WTC11 (cell line): ENCODE measurements around the gene KNDC1. TPM values are rescaled to one million over a fixed set of nuclear protein-coding genes. Genes with fewer than 3 reads are reported as not detected.

Experiments
- ATAC-seq: fragments of 200-7000 bp; cut with Tn5 transposase; 2 replicates; pipeline ENCODE4 v1.10.0; 2021; ENCODE audit warnings: mild to moderate bottlenecking, moderate library complexity
- CTCF ChIA-PET: fragments of 300-600 bp; sonication (Branson Sonifier 250); formaldehyde crosslinking; loops from one replicate; lab custom pipeline; 2021; ENCODE audit warnings: antibody characterized with exemption; lab: Charles Lee
- POLR2A ChIA-PET: fragments of 350-600 bp; sonication (Branson Sonifier 250); formaldehyde crosslinking; loops from one replicate; lab custom pipeline; 2021; ENCODE audit warnings: antibody characterized with exemption; lab: Charles Lee
- DNase-seq: peaks from one replicate; pipeline ENCODE4 v3.0.0; 2021; ENCODE audit warnings: low spot score
- H3K27ac Mint-ChIP-seq: 2 replicates; pipeline ENCODE4 v1.8.0; 2021; ENCODE audit warnings: mixed read lengths
- H3K27me3 Mint-ChIP-seq: 2 replicates; pipeline ENCODE4 v1.8.0; 2021; ENCODE audit warnings: low read depth, mild to moderate bottlenecking, moderate library complexity, mixed read lengths
- H3K36me3 Mint-ChIP-seq: 2 replicates; pipeline ENCODE4 v1.8.0; 2021; ENCODE audit warnings: mixed read lengths
- H3K4me1 Mint-ChIP-seq: 2 replicates; pipeline ENCODE4 v1.8.0; 2022; ENCODE audit warnings: mixed read lengths
- H3K4me3 Mint-ChIP-seq: 2 replicates; pipeline ENCODE4 v1.8.0; 2021; ENCODE audit warnings: mild to moderate bottlenecking, moderate library complexity, mixed read lengths
- H3K9me3 Mint-ChIP-seq: 2 replicates; pipeline ENCODE4 v1.8.0; 2021; ENCODE audit warnings: mixed read lengths
- ATF3 ChIP-seq: sonication (generic); formaldehyde crosslinking; conservative IDR thresholded peaks from 2 replicates; pipeline ENCODE4 v1.8.1; 2022; ENCODE audit warnings: mild to moderate bottlenecking, missing genetic modification reagents
- ATF6 ChIP-seq: sonication (generic); formaldehyde crosslinking; IDR thresholded peaks from 2 replicates; pipeline ENCODE4 v1.8.1; 2023; ENCODE audit warnings: mild to moderate bottlenecking, missing genetic modification reagents
- CDX4 ChIP-seq: fragments of 250-450 bp; sonication (Bioruptor Pico); IDR thresholded peaks from 2 replicates; pipeline ENCODE4 v1.9.0; 2021; ENCODE audit warnings: moderate library complexity, mild to moderate bottlenecking, inconsistent platforms, borderline replicate concordance
- E2F5 ChIP-seq: sonication (generic); formaldehyde crosslinking; IDR thresholded peaks from 2 replicates; pipeline ENCODE4 v1.8.1; 2022; ENCODE audit warnings: mild to moderate bottlenecking, moderate library complexity, missing genetic modification reagents
- ELF4 ChIP-seq: sonication (generic); formaldehyde crosslinking; IDR thresholded peaks from 2 replicates; pipeline ENCODE4 v1.8.1; 2022; ENCODE audit warnings: low read depth, mild to moderate bottlenecking, moderate library complexity, missing genetic modification reagents
- ERG ChIP-seq: fragments of 250-450 bp; sonication (Bioruptor Pico); IDR thresholded peaks from 2 replicates; pipeline ENCODE4 v1.8.0; 2021; ENCODE audit warnings: mild to moderate bottlenecking
- FOXP1 ChIP-seq: sonication (generic); formaldehyde crosslinking; IDR thresholded peaks from 2 replicates; pipeline ENCODE4 v1.8.0; 2022; ENCODE audit warnings: missing genetic modification reagents, mild to moderate bottlenecking, moderate library complexity, borderline replicate concordance
- IRF1 ChIP-seq: sonication (generic); formaldehyde crosslinking; IDR thresholded peaks from 2 replicates; pipeline ENCODE4 v1.8.0; 2023; ENCODE audit warnings: missing genetic modification reagents
- IRF2 ChIP-seq: sonication (generic); formaldehyde crosslinking; IDR thresholded peaks from 2 replicates; pipeline ENCODE4 v1.8.0; 2022; ENCODE audit warnings: low read depth, missing genetic modification reagents, borderline replicate concordance
- JUN ChIP-seq: sonication (generic); formaldehyde crosslinking; IDR thresholded peaks from 2 replicates; pipeline ENCODE4 v1.8.0; 2023; ENCODE audit warnings: mild to moderate bottlenecking, missing genetic modification reagents
- MLX ChIP-seq: sonication (generic); formaldehyde crosslinking; IDR thresholded peaks from 2 replicates; pipeline ENCODE4 v1.8.1; 2023; ENCODE audit warnings: mild to moderate bottlenecking, missing genetic modification reagents, moderate library complexity
- MXD4 ChIP-seq: fragments of 250-450 bp; sonication (Bioruptor Pico); IDR thresholded peaks from 2 replicates; pipeline ENCODE4 v1.8.0; 2021; ENCODE audit warnings: mild to moderate bottlenecking, moderate library complexity, borderline replicate concordance
- NFATC4 ChIP-seq: fragments of 250-450 bp; sonication (Bioruptor Pico); IDR thresholded peaks from 2 replicates; pipeline ENCODE4 v1.9.0; 2021; ENCODE audit warnings: mild to moderate bottlenecking
- NR3C1 ChIP-seq: sonication (generic); formaldehyde crosslinking; conservative IDR thresholded peaks from 2 replicates; pipeline ENCODE4 v1.8.1; 2023; ENCODE audit warnings: low read depth, mild to moderate bottlenecking, missing genetic modification reagents
- OVOL2 ChIP-seq: fragments of 250-450 bp; sonication (Bioruptor Pico); IDR thresholded peaks from 2 replicates; pipeline ENCODE4 v1.9.0; 2021; ENCODE audit warnings: mild to moderate bottlenecking, borderline replicate concordance
- PRRX2 ChIP-seq: fragments of 250-450 bp; sonication (Bioruptor Pico); IDR thresholded peaks from 2 replicates; pipeline ENCODE4 v1.8.0; 2021; ENCODE audit warnings: mild to moderate bottlenecking
- SMAD3 ChIP-seq: sonication (generic); formaldehyde crosslinking; IDR thresholded peaks from 2 replicates; pipeline ENCODE4 v1.8.0; 2022; ENCODE audit warnings: missing genetic modification reagents, mild to moderate bottlenecking, borderline replicate concordance
- ZMAT4 ChIP-seq: fragments of 250-450 bp; sonication (Bioruptor Pico); IDR thresholded peaks from 2 replicates; pipeline ENCODE4 v1.9.0; 2021; ENCODE audit warnings: mild to moderate bottlenecking
- total RNA-seq: library from RNA; stranded (reverse); gene quantifications from 3 replicates; pipeline ENCODE4 v1.2.3, GENCODE V29; 2021

KNDC1 gene
- total RNA-seq, 1 experiment from 2014 or later = 26.6 TPM

GRCh38 chr10:133195611-133196010 lies 35.6 kb downstream of the KNDC1 start:
- H3K27ac Mint-ChIP-seq = no peak overlapping the region
- POLR2A ChIA-PET = no interaction called here
- TF ChIP-seq IRF2 (no peak), JUN (CRISPR knock-in tag) (no peak)

GRCh38 chr10:133196221-133196915 lies 36.3 kb downstream of the KNDC1 start:
- H3K27ac Mint-ChIP-seq = peak overlapping the region; percentile 94
- TF ChIP-seq OVOL2 (CRISPR knock-in tag) (no peak), FOXP1 (CRISPR knock-in tag) (no peak), ZMAT4 (CRISPR knock-in tag) (no peak), CDX4 (CRISPR knock-in tag) (no peak), ELF4 (no peak), SMAD3 (CRISPR knock-in tag) (no peak), PRRX2 (CRISPR knock-in tag) (no peak), ERG (CRISPR knock-in tag) (no peak)
- H3K9me3 Mint-ChIP-seq = peaks cover 28% of the 10 kb centered on the region
- peaks cover 22% of the 10 kb centered on the region for H3K36me3 Mint-ChIP-seq
- no peak overlapping the region for H3K4me3 Mint-ChIP-seq
- no peaks in the 10 kb centered on the region for H3K4me1 Mint-ChIP-seq
- ChIA-PET POLR2A (no interaction called here), CTCF (interaction anchor here (0.7 to 2.8 kb wide), 8 partner anchors 9 to 63 kb away, joined by 3 to 19 read pairs (median 6); no protein-coding TSS in a partner anchor)
- H3K27me3 Mint-ChIP-seq = peaks cover 12% of the 10 kb centered on the region
- ATAC-seq = no peak
- DNase-seq = no peak

More at GRCh38 chr10:133195611-133196010, 35.6 kb downstream of the KNDC1 start:
- H3K27me3 Mint-ChIP-seq = peaks cover 12% of the 10 kb centered on the region
- CTCF ChIA-PET = interaction anchor here (2.8 kb wide), 1 partner anchor 52 kb away, joined by 19 read pairs; no protein-coding TSS in a partner anchor
- no peaks in the 10 kb centered on the region for H3K4me1 Mint-ChIP-seq
- no peak for DNase-seq
- no peak overlapping the region for H3K4me3 Mint-ChIP-seq
- ATAC-seq = no peak
- peaks cover 24% of the 10 kb centered on the region for H3K36me3 Mint-ChIP-seq
- peaks cover 28% of the 10 kb centered on the region for H3K9me3 Mint-ChIP-seq

GRCh38 chr10:133196936-133197758 lies 37.1 kb downstream of the KNDC1 start:
- POLR2A ChIA-PET = no interaction called here
- H3K36me3 Mint-ChIP-seq = peaks cover 16% of the 10 kb centered on the region
- peak; percentile 48; the same call in 1 of the 2 replicates for ATAC-seq
- CTCF ChIA-PET = interaction anchor here (0.6 to 2.8 kb wide), 17 partner anchors 9 to 389 kb away, joined by 3 to 19 read pairs (median 3); no protein-coding TSS in a partner anchor
- peak; percentile 44 for DNase-seq
- peaks cover 7% of the 10 kb centered on the region for H3K27me3 Mint-ChIP-seq
- H3K9me3 Mint-ChIP-seq = peaks cover 22% of the 10 kb centered on the region
- no peak overlapping the region for H3K4me3 Mint-ChIP-seq
- H3K27ac Mint-ChIP-seq = no peak overlapping the region
- H3K4me1 Mint-ChIP-seq = no peaks in the 10 kb centered on the region
- TF ChIP-seq NR3C1 (CRISPR knock-in tag) (no peak), MLX (CRISPR knock-in tag) (no peak), ATF6 (CRISPR knock-in tag) (no peak), ATF3 (CRISPR knock-in tag) (no peak), IRF1 (no peak), MXD4 (CRISPR knock-in tag) (no peak), NFATC4 (CRISPR knock-in tag) (no peak), E2F5 (CRISPR knock-in tag) (no peak)
